H9 (cell line): ENCODE measurements around the gene CACNB2. TPM values are rescaled to one million over a fixed set of nuclear protein-coding genes. Genes with fewer than 3 reads are reported as not detected.

Experiments used
- DNase-seq: peaks from one replicate; pipeline ENCODE4 v3.0.0-alpha.2; 2017
- H2AFZ ChIP-seq: one replicate; pipeline ENCODE4 v1.6.1; 2013; ENCODE audit warnings: mild to moderate bottlenecking, low read length, control low read depth, moderate library complexity
- H2AK5ac ChIP-seq: 2 replicates; pipeline ENCODE4 v1.6.1; 2013; ENCODE audit warnings: low read length, control low read depth, mixed read lengths; ENCODE audit not compliant: insufficient read length
- H2BK120ac ChIP-seq: one replicate; pipeline ENCODE4 v1.6.1; 2013; ENCODE audit warnings: low read depth, mild to moderate bottlenecking, low read length, control low read depth, inconsistent platforms; ENCODE audit not compliant: poor library complexity, severe bottlenecking
- H2BK12ac ChIP-seq: 2 replicates; pipeline ENCODE4 v1.6.1; 2013; ENCODE audit warnings: low read length, control low read depth, mixed read lengths, low read depth; ENCODE audit not compliant: insufficient read length
- H2BK15ac ChIP-seq: 2 replicates; pipeline ENCODE4 v1.6.1; 2013; ENCODE audit warnings: low read depth, low read length, control low read depth
- H2BK20ac ChIP-seq: one replicate; pipeline ENCODE4 v1.6.1; 2013; ENCODE audit warnings: low read depth, mild to moderate bottlenecking, low read length, control low read depth, inconsistent platforms; ENCODE audit not compliant: poor library complexity, severe bottlenecking
- H2BK5ac ChIP-seq: 2 replicates; pipeline ENCODE4 v1.6.1; 2013; ENCODE audit warnings: low read length, control low read depth, mixed read lengths; ENCODE audit not compliant: insufficient read length
- H3K14ac ChIP-seq: 2 replicates; pipeline ENCODE4 v1.6.1; 2013; ENCODE audit warnings: low read length, control low read depth; ENCODE audit not compliant: insufficient read depth
- H3K18ac ChIP-seq: 2 replicates; pipeline ENCODE4 v1.6.1; 2013; ENCODE audit warnings: low read depth, mild to moderate bottlenecking, mixed read lengths, low read length, control low read depth; ENCODE audit not compliant: insufficient read length
- H3K23ac ChIP-seq: 2 replicates; pipeline ENCODE4 v1.6.1; 2013; ENCODE audit warnings: low read length, control low read depth, mixed read lengths, low read depth; ENCODE audit not compliant: insufficient read length
- H3K23me2 ChIP-seq: 2 replicates; pipeline ENCODE4 v1.6.1; 2013; ENCODE audit warnings: low read depth, mild to moderate bottlenecking, mixed read lengths, low read length, control low read depth; ENCODE audit not compliant: insufficient read length, poor library complexity, severe bottlenecking
- H3K27ac ChIP-seq: 2 replicates; pipeline ENCODE4 v1.5.1; 2013; ENCODE audit warnings: low read length, control low read depth, mixed read lengths, low read depth; ENCODE audit not compliant: insufficient read length
- H3K27me3 ChIP-seq: 2 replicates; pipeline ENCODE4 v1.6.1; 2013; ENCODE audit warnings: low read length, control low read depth, inconsistent platforms; ENCODE audit not compliant: insufficient read depth
- H3K4ac ChIP-seq: 2 replicates; pipeline ENCODE4 v1.6.1; 2013; ENCODE audit warnings: low read depth, mild to moderate bottlenecking, control low read depth, inconsistent platforms, low read length, moderate library complexity
- H3K4me1 ChIP-seq: 2 replicates; pipeline ENCODE4 v1.6.1; 2013; ENCODE audit warnings: low read length, control low read depth, inconsistent platforms; ENCODE audit not compliant: insufficient read depth
- H3K4me2 ChIP-seq: 2 replicates; pipeline ENCODE4 v1.6.1; 2013; ENCODE audit warnings: low read length, control low read depth, mixed read lengths; ENCODE audit not compliant: insufficient read length, insufficient read depth
- H3K56ac ChIP-seq: 2 replicates; pipeline ENCODE4 v1.6.1; 2013; ENCODE audit warnings: low read depth, mild to moderate bottlenecking, mixed read lengths, low read length, control low read depth; ENCODE audit not compliant: insufficient read length
- H3K79me1 ChIP-seq: 2 replicates; pipeline ENCODE4 v1.6.1; 2013; ENCODE audit warnings: low read depth, mild to moderate bottlenecking, moderate library complexity, low read length, control low read depth, inconsistent platforms; ENCODE audit not compliant: insufficient read depth, poor library complexity, severe bottlenecking
- H3K79me2 ChIP-seq: 2 replicates; pipeline ENCODE4 v1.6.1; 2013; ENCODE audit warnings: low read length, control low read depth, inconsistent platforms; ENCODE audit not compliant: insufficient read depth
- H3K9ac ChIP-seq: 2 replicates; pipeline ENCODE4 v1.6.1; 2013; ENCODE audit warnings: low read length, control low read depth, mixed read lengths; ENCODE audit not compliant: insufficient read length; ENCODE audit errors: extremely low read depth
- H3K9me3 ChIP-seq: one replicate; pipeline ENCODE4 v1.6.1; 2013; ENCODE audit warnings: low read depth, low read length, inconsistent platforms; ENCODE audit not compliant: control insufficient read depth
- H3T11ph ChIP-seq: one replicate; pipeline ENCODE4 v1.6.1; 2013; ENCODE audit warnings: mild to moderate bottlenecking, low read length, control low read depth, inconsistent platforms
- H4K20me1 ChIP-seq: one replicate; pipeline ENCODE4 v1.6.1; 2013; ENCODE audit not compliant: control insufficient read depth, insufficient read length, insufficient read depth
- H4K5ac ChIP-seq: 2 replicates; pipeline ENCODE4 v1.6.1; 2013; ENCODE audit warnings: low read depth, mild to moderate bottlenecking, mixed read lengths, low read length, control low read depth; ENCODE audit not compliant: insufficient read length
- H4K8ac ChIP-seq: replicated peaks from 2 replicates; pipeline ENCODE4 v1.6.1; 2013; ENCODE audit warnings: low read length, control low read depth, mixed read lengths, low read depth; ENCODE audit not compliant: insufficient read length
- H4K91ac ChIP-seq: 2 replicates; pipeline ENCODE4 v1.6.1; 2013; ENCODE audit warnings: low read depth, mild to moderate bottlenecking, moderate library complexity, mixed read lengths, low read length, control low read depth; ENCODE audit not compliant: insufficient read length
- H3K27ac Mint-ChIP-seq, 3 experiments: 2 replicates in 2 of 3; 3 replicates in 1 of 3; pipeline ENCODE4 v1.8.0; 2020 to 2021; ENCODE audit warnings: mixed read lengths in 3 of 3, mild to moderate bottlenecking in 1 of 3, moderate library complexity in 1 of 3
- H3K27me3 Mint-ChIP-seq: 2 replicates; pipeline ENCODE4 v1.8.0; 2021; ENCODE audit warnings: low read depth, mild to moderate bottlenecking, moderate library complexity, mixed read lengths
- H3K36me3 Mint-ChIP-seq, 3 experiments: 2 replicates in 2 of 3; 3 replicates in 1 of 3; pipeline ENCODE4 v1.8.0; 2020 to 2021; ENCODE audit warnings: low read depth in 3 of 3, mixed read lengths in 3 of 3; ENCODE audit not compliant: insufficient read depth in 1 of 3
- H3K4me1 Mint-ChIP-seq, 2 experiments: 2 replicates each; pipeline ENCODE4 v1.8.0; 2020; ENCODE audit warnings: mixed read lengths in 2 of 2
- H3K4me3 Mint-ChIP-seq, 2 experiments: 2 replicates in 1 of 2; 3 replicates in 1 of 2; pipeline ENCODE4 v1.8.0; 2020 to 2021; ENCODE audit warnings: mild to moderate bottlenecking in 2 of 2, mixed read lengths in 2 of 2, moderate library complexity in 1 of 2
- H3K9me3 Mint-ChIP-seq, 2 experiments: 2 replicates in 1 of 2; 3 replicates in 1 of 2; pipeline ENCODE4 v1.8.0; 2020; ENCODE audit warnings: mild to moderate bottlenecking in 2 of 2, mixed read lengths in 2 of 2, moderate library complexity in 1 of 2
- WGBS: extraction: QIAGEN DNeasy Blood & Tissue Kit; methylation state at CpG from one replicate; pipeline ENCODE4 v1.1.7; 2013; ENCODE audit warnings: missing lambda C conversion rate, low lambda C conversion rate, mixed read lengths; ENCODE audit not compliant: insufficient read length; ENCODE audit errors: extremely low coverage; 5-methylcytosine and 5-hydroxymethylcytosine counted together
- total RNA-seq: library from RNA; stranded (reverse); gene quantifications from 2 replicates; pipeline ENCODE4 v1.2.1, GENCODE V29; 2021
- TF ChIP-seq, protein P1 (sequence below): fragments of 200-600 bp; sonication (generic); conservative IDR thresholded peaks from 3 replicates; pipeline ENCODE4 v1.8.0; 2021; ENCODE audit warnings: antibody characterized with exemption, mild to moderate bottlenecking

Gene CACNB2
- total RNA-seq, 1 experiment from 2014 or later: 2.6 TPM

DNA sequence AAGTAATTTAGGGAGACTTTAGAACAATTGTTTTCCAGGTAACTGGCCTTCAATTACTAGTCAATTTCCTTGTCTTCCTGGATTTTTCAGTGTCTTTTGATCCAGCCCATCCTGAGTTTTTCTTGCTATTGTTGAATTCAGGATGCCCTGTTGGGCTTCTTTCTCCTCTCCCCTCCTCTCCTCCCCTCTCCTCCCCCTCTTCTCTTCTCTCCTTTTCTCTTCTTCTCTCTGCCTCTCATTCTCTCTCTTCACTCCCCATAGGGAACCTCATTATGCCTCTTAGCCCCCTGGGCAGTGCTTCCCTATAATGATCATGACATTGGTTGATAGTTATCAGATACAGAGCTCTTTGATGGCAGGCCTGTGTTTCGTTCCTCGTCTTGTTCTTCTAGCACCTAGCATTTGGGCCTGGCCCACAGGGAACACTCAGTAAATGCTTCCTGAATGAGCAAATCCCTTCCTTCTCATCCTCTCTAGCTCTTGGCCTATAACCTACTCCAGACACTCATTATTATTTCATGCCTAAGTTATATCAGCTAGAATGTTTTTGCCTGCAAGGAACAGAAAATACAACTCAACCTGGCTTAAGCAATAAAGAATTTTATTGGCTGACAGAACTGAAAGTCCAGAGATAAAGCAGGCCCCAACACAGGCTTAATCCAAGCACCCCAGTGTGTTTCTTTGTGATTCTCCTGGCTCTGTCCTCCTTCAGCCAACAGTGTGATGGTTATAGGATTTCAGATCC, 56.8 kb downstream of the CACNB2 start:
- Histone ChIP-seq H3K9ac (no peak overlapping the region), H2AFZ (no peak overlapping the region), H4K8ac (no peak overlapping the region), H2BK5ac (no peak overlapping the region), H3K4me1 (peaks cover 2% of the 10 kb centered on the region; the same call in 1 of the 2 replicates), H3K23ac (no peak overlapping the region), H3K23me2 (no peaks in the 10 kb centered on the region), H2BK15ac (no peak overlapping the region), H2BK120ac (no peak overlapping the region), H3K4ac (no peak overlapping the region), H3K18ac (no peak overlapping the region), H3K79me1 (no peaks in the 10 kb centered on the region), H3K27ac (no peak overlapping the region), H2AK5ac (no peak overlapping the region), H2BK12ac (no peak overlapping the region), H3K79me2 (no peaks in the 10 kb centered on the region), H3K27me3 (no peaks in the 10 kb centered on the region), H3K14ac (no peak overlapping the region), H2BK20ac (no peak overlapping the region), H4K91ac (no peak overlapping the region), H4K20me1 (no peaks in the 10 kb centered on the region), H3K4me2 (no peak overlapping the region), H3K56ac (no peak overlapping the region), H3T11ph (no peak overlapping the region), H4K5ac (no peak overlapping the region), H3K9me3 (no peaks in the 10 kb centered on the region)
- Mint-ChIP-seq H3K27ac (peak overlapping the region; percentile 36 to 81 (median 65); a peak in 5 of 7 replicates), H3K36me3 (peaks cover 0 to 2% (median 0%) of the 10 kb centered on the region in 3 experiments; a peak in 2 of 7 replicates), H3K27me3 (no peaks in the 10 kb centered on the region), H3K4me1 (peaks cover 18 to 19% of the 10 kb centered on the region in 2 experiments), H3K4me3 (no peak overlapping the region), H3K9me3 (no peaks in the 10 kb centered on the region)
- WGBS: no CpG with 5 or more reads among the region's 2 CpGs
- no peak for DNase-seq
- TF ChIP-seq, protein P1, sequence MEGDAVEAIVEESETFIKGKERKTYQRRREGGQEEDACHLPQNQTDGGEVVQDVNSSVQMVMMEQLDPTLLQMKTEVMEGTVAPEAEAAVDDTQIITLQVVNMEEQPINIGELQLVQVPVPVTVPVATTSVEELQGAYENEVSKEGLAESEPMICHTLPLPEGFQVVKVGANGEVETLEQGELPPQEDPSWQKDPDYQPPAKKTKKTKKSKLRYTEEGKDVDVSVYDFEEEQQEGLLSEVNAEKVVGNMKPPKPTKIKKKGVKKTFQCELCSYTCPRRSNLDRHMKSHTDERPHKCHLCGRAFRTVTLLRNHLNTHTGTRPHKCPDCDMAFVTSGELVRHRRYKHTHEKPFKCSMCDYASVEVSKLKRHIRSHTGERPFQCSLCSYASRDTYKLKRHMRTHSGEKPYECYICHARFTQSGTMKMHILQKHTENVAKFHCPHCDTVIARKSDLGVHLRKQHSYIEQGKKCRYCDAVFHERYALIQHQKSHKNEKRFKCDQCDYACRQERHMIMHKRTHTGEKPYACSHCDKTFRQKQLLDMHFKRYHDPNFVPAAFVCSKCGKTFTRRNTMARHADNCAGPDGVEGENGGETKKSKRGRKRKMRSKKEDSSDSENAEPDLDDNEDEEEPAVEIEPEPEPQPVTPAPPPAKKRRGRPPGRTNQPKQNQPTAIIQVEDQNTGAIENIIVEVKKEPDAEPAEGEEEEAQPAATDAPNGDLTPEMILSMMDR: no peak
